HepG2 (cell line): ENCODE data around the gene C1QL4. TPM values are rescaled to one million over a fixed set of nuclear protein-coding genes. Genes with fewer than 3 reads are reported as not detected.
A peak's percentile ranks its signal among the peaks of the same experiment; 100 is the strongest.

Experiments used
- CERS6 ChIP-seq: sonication (generic); formaldehyde crosslinking; IDR thresholded peaks from 2 replicates; pipeline ENCODE4 v1.5.0; 2020; ENCODE audit warnings: missing genetic modification reagents
- CREB1 ChIP-seq, 2 experiments: fragments of 450-650 bp in 1 of 2; IDR thresholded peaks; 2 replicates each; pipeline ENCODE4 v1.6.1; 2016 to 2017; ENCODE audit warnings: control low read depth in 1 of 2, mild to moderate bottlenecking in 1 of 2, missing compliant biosample characterization in 1 of 2, missing genetic modification characterization in 1 of 2
- ETV5 ChIP-seq: IDR thresholded peaks from 2 replicates; pipeline ENCODE4 v1.6.1; 2018; ENCODE audit warnings: missing biosample characterization, missing genetic modification reagents, inconsistent platforms, borderline replicate concordance
- GMEB1 ChIP-seq: sonication (generic); formaldehyde crosslinking; IDR thresholded peaks from 2 replicates; pipeline ENCODE4 v1.5.1; 2020; ENCODE audit warnings: missing genetic modification reagents, mild to moderate bottlenecking, borderline replicate concordance
- HNRNPH1 ChIP-seq: fragments of 200-400 bp; formaldehyde crosslinking; optimal IDR thresholded peaks from 2 replicates; pipeline ENCODE3; 2017; ENCODE audit warnings: mild to moderate bottlenecking, low read depth, low read length
- NFYC ChIP-seq: IDR thresholded peaks from 2 replicates; pipeline ENCODE4 v1.6.1; 2016; ENCODE audit warnings: missing genetic modification reagents, missing compliant biosample characterization
- PAWR ChIP-seq: sonication (generic); formaldehyde crosslinking; IDR thresholded peaks from 2 replicates; pipeline ENCODE4 v1.4.0; 2020; ENCODE audit warnings: missing genetic modification reagents, mild to moderate bottlenecking, borderline replicate concordance
- PCBP1 ChIP-seq: fragments of 200-400 bp; formaldehyde crosslinking; IDR thresholded peaks from 2 replicates; pipeline ENCODE4 v1.6.1; 2017; ENCODE audit warnings: mild to moderate bottlenecking, low read depth, low read length, borderline replicate concordance
- SRSF4 ChIP-seq: fragments of 200-400 bp; formaldehyde crosslinking; IDR thresholded peaks from one replicate; pipeline ENCODE4 v1.6.1; 2018; ENCODE audit warnings: mild to moderate bottlenecking, low read depth, low read length, moderate library complexity; ENCODE audit not compliant: poor library complexity, severe bottlenecking
- ZBTB3 ChIP-seq: sonication (generic); formaldehyde crosslinking; IDR thresholded peaks from 2 replicates; pipeline ENCODE4 v1.4.0; 2020; ENCODE audit warnings: low read depth, mild to moderate bottlenecking, moderate library complexity, missing genetic modification reagents, borderline replicate concordance
- ZNF281 ChIP-seq: sonication (generic); formaldehyde crosslinking; IDR thresholded peaks from 2 replicates; pipeline ENCODE4 v1.4.0; 2020; ENCODE audit warnings: missing genetic modification reagents, borderline replicate concordance
- ZNF567 ChIP-seq: sonication (generic); formaldehyde crosslinking; IDR thresholded peaks from 2 replicates; pipeline ENCODE4 v1.8.1; 2023; ENCODE audit warnings: mild to moderate bottlenecking, missing genetic modification reagents, borderline replicate concordance
- ZNF776 ChIP-seq: sonication (generic); formaldehyde crosslinking; IDR thresholded peaks from 2 replicates; pipeline ENCODE4 v1.4.0; 2020; ENCODE audit warnings: mild to moderate bottlenecking, missing genetic modification reagents
- ZSCAN31 ChIP-seq: sonication (generic); formaldehyde crosslinking; IDR thresholded peaks from 2 replicates; pipeline ENCODE4 v1.5.0; 2020; ENCODE audit warnings: low read depth, mild to moderate bottlenecking, missing genetic modification reagents
- polyA plus RNA-seq, 8 experiments: library from polyadenylated mRNA; depleted of rRNA in 3 of 8; stranded (reverse) in 7 of 8; unstranded in 1 of 8; fragments of >200 nt; fragmentation: Illumina TruSeq in 4 of 8; extraction: Trizol in 4 of 8; gene quantifications; 2 replicates each; pipeline versions ENCODE4 v1.2.1 to v1.2.3, GENCODE V29; 2011 to 2016; ENCODE audit warnings: low read depth in 4 of 8, missing spikeins in 1 of 8, mixed read lengths in 1 of 8; ENCODE audit not compliant: insufficient read depth in 1 of 8
- total RNA-seq, 5 experiments: library from RNA; depleted of rRNA; stranded (reverse); fragments of >200 nt; fragmentation: Illumina TruSeq; extraction: Trizol; gene quantifications; 2 replicates each; pipeline ENCODE4 v1.2.3, GENCODE V29; 2016; ENCODE audit warnings: low read depth in 1 of 5
- TF ChIP-seq, protein P1 (sequence below): sonication (generic); formaldehyde crosslinking; conservative IDR thresholded peaks from 2 replicates; pipeline ENCODE4 v1.8.1; 2023; ENCODE audit warnings: missing genetic modification reagents
- TF ChIP-seq, protein P2 (sequence below): sonication (generic); formaldehyde crosslinking; IDR thresholded peaks from 2 replicates; pipeline ENCODE4 v1.5.0; 2020; ENCODE audit warnings: mild to moderate bottlenecking, missing genetic modification reagents, moderate library complexity
- TF ChIP-seq, protein P3 (sequence below): IDR thresholded peaks from 2 replicates; pipeline ENCODE4 v1.6.1; 2016; ENCODE audit warnings: low read depth, borderline replicate concordance

Gene C1QL4
- total and polyA plus RNA-seq, 2 of the 13 experiments (the other 11 are each of a cell fraction or from before 2014, with no cell fraction given): 0.03 TPM; not detected in 1

GRCh38 chr12:49358483-49359141 is 21.6 kb upstream of the C1QL4 start (continued):
- TF ChIP-seq, protein P1, sequence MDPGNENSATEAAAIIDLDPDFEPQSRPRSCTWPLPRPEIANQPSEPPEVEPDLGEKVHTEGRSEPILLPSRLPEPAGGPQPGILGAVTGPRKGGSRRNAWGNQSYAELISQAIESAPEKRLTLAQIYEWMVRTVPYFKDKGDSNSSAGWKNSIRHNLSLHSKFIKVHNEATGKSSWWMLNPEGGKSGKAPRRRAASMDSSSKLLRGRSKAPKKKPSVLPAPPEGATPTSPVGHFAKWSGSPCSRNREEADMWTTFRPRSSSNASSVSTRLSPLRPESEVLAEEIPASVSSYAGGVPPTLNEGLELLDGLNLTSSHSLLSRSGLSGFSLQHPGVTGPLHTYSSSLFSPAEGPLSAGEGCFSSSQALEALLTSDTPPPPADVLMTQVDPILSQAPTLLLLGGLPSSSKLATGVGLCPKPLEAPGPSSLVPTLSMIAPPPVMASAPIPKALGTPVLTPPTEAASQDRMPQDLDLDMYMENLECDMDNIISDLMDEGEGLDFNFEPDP: no peak
- TF ChIP-seq ZNF776 (CRISPR knock-in tag) (no peak), ZNF567 (0 out of 2 replicates have a peak, but pooled peaks have one; percentile 59), ZNF281 (CRISPR knock-in tag) (no peak), NFYC (CRISPR knock-in tag) (no peak), ZBTB3 (CRISPR knock-in tag) (no peak), ETV5 (CRISPR knock-in tag) (no peak), CREB1 (IDR thresholded peaks at IDR 0.05) (no peak), CREB1 (CRISPR knock-in tag; IDR thresholded peaks at IDR 0.05) (no peak), PAWR (CRISPR knock-in tag) (no peak), PCBP1 (no peak), SRSF4 (no peak), GMEB1 (peak; percentile 20; the same call in 1 of the 2 replicates), CERS6 (no peak), ZSCAN31 (0 out of 2 replicates have a peak, but pooled peaks have one; percentile 32), HNRNPH1 (no peak)
- TF ChIP-seq, protein P2, sequence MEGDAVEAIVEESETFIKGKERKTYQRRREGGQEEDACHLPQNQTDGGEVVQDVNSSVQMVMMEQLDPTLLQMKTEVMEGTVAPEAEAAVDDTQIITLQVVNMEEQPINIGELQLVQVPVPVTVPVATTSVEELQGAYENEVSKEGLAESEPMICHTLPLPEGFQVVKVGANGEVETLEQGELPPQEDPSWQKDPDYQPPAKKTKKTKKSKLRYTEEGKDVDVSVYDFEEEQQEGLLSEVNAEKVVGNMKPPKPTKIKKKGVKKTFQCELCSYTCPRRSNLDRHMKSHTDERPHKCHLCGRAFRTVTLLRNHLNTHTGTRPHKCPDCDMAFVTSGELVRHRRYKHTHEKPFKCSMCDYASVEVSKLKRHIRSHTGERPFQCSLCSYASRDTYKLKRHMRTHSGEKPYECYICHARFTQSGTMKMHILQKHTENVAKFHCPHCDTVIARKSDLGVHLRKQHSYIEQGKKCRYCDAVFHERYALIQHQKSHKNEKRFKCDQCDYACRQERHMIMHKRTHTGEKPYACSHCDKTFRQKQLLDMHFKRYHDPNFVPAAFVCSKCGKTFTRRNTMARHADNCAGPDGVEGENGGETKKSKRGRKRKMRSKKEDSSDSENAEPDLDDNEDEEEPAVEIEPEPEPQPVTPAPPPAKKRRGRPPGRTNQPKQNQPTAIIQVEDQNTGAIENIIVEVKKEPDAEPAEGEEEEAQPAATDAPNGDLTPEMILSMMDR: peak; percentile 91
- TF ChIP-seq, protein P3, sequence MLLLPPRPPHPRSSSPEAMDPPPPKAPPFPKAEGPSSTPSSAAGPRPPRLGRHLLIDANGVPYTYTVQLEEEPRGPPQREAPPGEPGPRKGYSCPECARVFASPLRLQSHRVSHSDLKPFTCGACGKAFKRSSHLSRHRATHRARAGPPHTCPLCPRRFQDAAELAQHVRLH: 0 out of 2 replicates have a peak, but pooled peaks have one; percentile 41
